Activated CD4-positive, alpha-beta T cell treated with anti-CD3 and anti-CD28 coated beads, Interleukin-2, Interleukin-6, amounts not matched to agents 100 ng/mL and 50 ng/mL, durations not matched to agents 16 hours and 8 hours (primary cell): Measurements from ENCODE around the gene SPRR5.

Experiments
- DNase-seq: peaks from one replicate; pipeline ENCODE4 v3.0.0-alpha.2; 2020

Gene SPRR5

DNA sequence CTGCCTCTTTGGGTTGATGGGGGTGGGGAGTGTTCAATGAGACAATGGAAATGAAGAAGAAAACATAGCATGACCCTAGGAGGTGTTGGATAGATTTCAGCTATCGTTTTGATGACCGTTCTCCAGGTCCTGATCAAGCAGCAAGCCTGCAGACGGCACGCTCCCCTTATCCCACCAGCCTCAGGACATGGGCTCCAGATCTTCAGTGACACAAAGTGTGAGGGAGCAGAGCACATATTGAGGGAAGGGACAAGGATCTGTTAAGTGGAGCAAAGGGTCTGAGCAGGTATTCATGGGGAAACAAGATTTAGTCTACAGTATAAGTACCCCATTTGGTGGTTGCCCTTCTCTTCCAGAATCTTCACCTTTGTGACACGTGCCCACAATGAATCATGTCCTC, 4.7 kb downstream of the SPRR5 start:
- DNase-seq: no peak

DNA sequence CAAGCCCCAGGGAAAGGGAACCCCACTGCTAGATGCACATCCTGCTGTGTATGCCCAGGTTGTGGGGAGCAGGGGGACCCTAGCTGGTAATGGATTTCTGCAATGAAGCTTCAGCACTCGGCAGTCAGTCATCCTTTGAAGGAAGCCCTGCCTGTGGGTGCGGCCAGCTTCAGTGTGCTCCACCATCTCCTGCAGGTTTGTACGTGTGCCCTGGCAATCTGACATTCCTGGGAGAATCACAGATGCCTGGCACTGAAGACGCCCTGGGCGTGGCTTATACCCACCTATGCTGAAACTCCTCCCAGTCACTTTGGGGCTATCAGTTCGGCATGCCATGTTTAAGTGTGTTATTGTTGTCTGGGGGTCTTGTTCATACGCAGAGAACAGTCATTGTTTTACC, 6.8 kb downstream of the SPRR5 start:
- DNase-seq: no peak

DNA sequence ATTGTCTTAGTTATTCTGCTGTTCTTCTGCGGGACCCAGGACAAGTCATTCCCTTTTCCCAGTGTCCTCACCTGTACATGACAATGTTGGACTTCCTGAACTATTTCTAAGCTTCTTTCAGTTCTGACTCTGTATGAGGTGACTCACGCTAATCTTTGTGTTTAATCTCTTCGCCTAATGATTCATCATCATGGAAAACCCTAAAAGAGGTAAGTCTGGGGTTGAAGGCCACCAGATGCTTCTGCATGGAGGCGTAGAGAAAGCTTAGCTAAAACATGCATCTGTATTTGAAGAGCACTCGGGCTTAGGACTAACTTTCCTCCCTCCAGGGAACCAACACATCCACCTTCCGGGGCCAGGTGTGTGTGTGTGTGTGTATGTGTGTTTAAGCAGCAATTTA, 7.4 kb downstream of the SPRR5 start:
- DNase-seq: no peak

DNA sequence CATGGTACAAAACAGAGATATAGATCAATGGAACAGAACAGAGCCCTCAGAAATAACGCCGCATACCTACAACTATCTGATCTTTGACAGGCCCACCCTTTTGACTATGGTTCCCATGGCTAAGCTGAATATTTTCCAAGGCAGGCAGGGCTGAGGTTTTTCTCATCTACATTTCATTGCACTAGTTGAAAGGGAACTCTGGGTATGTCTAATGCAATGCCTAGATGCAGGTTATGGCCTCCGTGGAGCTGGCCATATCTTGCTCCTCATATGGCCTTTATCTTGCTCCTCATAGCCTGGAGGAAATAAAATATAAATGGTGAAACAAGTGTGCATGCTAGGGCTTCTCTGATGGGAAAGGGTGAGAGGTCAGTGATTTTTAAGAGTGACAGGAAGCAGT, 10.6 kb downstream of the SPRR5 start:
- no peak for DNase-seq

DNA sequence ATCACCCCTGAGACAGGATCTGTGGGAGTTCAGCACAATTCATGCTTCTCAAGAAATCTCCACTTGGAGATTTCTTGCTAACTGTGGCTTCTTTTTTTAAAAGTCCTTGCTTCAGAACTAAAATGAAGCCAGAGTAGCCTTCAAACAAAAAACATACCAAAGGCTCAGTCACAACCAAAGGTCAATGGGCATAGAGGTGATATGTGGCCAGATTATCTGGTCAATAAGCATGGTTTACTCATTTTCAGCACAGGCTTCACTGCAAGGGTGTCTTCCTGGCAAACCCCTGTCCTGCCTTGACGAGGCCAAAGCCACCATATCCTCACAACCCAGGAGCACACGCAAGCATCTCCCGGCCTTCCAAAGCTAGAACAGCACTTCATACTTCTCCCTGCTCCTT, 12.3 kb downstream of the SPRR5 start:
- no peak for DNase-seq

DNA sequence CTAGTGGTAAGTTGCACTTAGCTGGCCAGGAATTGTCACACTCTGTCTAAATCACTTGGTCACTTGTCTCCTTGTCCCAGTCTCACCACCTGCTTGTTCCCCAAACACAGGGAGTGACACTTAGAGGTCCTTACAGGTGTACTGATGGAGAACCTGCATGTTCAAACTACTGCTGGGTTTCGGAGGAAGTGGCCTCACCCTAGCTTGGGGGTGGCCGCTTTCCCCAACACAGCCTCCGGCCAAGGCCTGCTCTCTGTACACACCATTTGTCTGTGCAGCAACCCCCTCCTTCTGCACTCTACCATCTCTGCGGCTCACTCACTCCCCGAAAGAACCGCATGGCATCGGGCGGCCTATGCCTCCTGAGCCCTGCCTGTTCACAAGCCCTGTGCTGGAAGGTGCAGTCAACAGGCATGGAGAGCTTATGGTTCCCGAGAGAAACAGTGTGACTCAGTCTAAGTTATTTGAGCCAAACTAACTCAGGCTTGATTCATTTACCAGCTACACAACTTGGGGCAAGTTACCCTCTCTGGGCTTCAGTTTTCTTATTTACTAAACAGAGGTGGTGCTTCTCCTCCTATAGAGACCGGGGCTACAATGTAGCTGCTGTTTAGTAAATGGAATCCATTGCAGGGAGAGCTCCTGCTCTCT, 12.9 kb downstream of the SPRR5 start:
- no peak for DNase-seq

DNA sequence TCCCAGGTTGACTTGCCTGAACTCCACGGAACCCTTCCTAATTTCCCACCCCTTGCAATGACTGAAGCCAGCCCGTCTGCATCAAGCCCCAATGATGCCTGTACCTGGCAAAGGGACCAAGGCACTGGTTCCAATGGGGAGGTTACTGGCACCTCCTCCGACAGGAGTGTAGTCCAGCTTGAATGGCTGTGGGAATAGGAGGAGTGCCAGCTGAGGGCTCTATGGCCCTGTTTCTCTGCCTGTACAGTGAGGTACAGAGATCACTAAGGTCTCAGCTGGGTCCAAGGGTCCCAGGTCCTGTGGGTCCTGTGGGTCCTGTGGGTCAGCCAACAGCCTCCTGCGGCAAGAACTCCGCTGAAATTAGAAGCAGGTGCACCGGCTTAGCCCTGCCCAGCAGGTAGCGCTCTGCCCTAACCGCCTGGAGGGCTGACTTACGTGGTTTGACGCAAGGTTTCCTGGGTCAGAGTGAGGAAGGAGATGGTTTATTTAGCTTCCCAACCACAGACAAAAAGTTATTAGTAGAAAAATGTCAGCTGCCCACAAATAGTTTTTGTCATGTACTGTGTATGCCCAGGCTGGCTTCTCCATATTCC, 13.5 kb downstream of the SPRR5 start:
- DNase-seq: no peak

DNA sequence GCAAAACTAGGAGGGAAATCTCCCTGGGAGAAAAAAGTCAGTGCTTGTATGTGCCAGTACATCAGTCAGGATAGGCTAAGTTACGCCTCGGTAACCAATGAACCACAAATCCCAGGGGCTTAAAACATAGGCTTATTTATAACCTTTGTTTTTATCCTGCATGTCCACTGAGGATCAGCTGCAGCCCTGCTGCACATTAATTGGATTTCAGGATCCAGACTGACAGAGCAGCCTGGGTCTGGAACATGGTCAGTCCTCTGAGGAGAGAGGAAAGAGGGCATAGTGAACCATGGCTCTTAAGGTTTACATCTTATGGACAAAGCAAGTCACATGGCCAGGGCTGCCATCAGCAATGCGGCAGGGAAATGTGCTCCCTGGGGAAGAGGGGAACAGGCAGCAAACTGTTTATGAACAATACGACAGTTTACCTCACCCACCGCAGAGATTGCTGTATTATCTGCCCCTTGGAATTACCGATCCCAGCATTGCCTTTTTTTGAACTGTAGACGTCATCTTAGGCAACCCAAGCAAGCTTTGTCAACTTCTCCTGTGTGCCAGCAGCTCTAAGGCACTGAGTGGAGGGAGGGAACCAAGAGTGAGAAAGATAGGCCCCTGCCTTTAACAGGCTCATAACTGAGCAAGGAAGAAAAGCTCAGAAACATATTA, 14.4 kb downstream of the SPRR5 start:
- DNase-seq: no peak

DNA sequence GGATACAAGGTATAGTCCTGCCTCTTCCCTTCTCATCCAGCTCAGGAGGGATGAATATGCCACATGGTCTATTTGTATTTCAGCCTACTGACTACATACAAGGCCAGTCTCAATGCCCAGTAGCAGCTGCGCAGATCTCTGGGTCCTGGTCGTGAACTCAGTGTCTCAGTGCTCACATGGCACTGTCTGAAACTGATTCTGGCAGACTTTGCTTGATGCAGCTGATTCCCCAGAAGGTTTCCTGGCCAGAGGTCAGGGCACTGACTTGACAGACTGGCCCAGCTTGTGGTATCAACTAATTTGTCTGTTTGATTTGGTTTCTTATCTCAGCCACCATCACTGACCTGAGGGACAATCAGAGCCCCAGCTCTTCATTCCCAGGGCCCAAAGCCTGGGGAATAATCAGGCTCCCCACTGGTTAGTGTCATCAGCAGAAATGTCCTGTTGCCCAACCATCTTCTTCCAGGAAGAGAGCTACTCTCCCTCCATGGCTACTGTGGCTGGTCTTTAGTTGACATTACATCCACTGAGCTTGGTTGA, 15.9 kb downstream of the SPRR5 start:
- DNase-seq: no peak

DNA sequence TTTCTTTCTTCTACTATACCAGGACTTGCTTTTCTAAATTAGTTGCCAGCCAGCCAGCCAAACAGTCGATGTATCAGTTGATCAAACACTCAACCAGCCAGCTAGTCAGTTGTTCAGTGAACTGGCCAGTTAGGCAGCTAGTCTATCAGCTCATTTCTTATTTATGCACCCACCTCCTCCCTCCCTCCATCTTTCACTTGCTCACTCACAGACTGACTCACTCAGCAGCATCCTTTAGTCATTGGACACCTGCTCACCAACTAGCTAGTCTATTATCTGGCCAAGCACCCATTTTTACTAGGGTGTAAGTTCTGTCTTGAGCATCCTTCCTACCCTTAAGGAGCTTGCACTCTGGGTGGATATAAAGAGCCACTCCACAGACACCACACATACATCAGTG, 17.5 kb downstream of the SPRR5 start:
- no peak for DNase-seq

DNA sequence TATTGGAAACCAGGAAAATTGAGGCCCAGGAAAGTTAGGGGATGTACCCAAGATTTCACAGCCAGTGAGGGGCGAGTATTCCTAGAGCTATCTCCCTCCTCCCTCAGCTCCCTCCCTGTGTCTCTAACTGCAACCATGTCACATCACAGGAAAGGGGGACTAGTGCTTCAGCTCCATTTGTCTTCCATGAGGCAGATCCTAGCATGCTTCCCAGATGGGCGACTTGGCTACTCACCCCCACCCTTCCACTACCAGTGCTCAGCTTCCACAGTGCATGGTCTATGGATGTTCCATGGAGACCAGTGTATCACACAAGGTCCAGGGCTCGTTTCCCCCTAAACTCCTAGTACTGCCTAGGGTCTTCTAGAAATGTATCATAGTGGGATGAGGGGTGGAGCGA, 18.8 kb downstream of the SPRR5 start:
- DNase-seq: no peak

DNA sequence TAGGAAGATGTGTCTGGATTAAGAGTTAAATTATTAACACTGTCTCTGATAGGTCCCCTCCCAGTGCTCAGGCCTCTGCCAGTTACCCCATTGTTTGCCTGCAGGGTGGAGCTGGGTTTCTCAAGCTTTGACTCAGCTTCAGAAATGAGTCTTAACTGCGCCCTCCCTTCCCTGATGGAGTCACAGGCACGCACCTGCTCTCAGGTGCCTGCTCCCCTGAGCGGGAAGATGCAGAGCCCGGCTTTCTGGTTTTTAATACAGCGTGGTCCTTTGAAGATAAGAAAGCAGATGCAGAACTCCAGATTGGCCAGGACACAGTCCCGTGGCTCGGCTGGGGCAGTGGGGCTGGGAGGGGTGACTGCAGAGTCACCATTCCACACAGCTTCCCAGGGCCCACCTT, 20.2 kb downstream of the SPRR5 start:
- DNase-seq: peak; percentile 56

DNA sequence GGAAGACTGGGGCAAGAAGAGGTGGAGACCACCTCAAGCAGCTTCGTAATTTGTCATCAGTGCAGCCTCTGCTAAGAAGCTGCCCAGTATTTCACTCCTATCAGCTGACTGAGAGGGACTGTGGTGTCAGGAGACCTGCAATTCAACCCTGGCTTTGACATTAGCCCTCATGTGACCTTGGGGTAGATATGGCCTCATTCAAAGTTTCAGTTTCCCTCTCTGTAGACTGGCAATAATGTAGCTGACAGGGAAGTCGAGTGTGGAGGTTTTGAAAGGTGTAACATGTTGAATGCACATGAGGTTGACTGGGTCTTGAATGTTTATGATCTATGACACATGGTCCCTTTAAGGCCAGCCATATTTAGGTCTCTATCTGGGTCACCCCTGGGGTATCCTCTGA, 21.2 kb downstream of the SPRR5 start:
- DNase-seq: peak; percentile 20

DNA sequence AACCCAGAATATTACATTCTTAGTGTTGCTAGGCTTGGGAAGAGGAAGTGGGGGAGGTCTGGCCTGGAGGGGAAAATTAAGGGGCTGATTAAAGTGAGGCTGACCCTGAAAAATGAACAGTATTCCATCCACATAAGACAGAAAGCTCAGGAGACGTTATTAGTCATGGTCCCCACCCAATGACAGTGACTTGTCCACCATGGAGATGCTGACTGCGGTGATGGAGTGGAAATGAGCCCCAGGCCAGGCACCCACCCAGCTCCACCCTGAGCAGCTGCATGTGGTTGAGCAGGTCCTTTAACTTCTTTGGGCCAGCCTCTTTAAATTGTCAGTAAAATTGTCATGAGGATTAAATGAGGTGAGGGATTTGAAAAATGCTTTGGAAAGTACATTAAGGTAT, 22.0 kb downstream of the SPRR5 start:
- no peak for DNase-seq

DNA sequence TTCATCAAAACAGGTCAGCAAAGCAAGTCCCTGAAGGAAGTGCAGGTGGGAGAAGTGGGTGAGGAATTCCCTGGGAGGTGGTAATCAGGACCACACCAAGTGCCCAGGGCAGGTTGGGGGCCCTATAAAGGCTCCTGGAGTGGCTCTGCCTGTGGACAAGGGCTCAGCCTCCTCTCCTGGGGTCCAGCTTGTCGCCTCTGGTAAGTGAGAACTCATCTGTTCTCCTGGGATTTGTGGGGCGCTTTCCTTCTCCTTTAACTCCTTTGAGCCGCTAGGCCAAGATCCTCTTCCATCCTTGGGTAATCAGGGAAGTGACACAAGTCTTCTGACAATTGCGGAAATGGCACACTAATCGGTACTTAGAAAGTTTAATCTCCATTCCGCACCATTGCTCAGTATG, 23.5 kb downstream of the SPRR5 start, which contains the start of gene SPRR4:
Gene SPRR4 (plus strand): TSS at position 154 of the 400 bp plus-strand sequence. CDS start 1,243 bp downstream, outside the sequence.
- no peak for DNase-seq

DNA sequence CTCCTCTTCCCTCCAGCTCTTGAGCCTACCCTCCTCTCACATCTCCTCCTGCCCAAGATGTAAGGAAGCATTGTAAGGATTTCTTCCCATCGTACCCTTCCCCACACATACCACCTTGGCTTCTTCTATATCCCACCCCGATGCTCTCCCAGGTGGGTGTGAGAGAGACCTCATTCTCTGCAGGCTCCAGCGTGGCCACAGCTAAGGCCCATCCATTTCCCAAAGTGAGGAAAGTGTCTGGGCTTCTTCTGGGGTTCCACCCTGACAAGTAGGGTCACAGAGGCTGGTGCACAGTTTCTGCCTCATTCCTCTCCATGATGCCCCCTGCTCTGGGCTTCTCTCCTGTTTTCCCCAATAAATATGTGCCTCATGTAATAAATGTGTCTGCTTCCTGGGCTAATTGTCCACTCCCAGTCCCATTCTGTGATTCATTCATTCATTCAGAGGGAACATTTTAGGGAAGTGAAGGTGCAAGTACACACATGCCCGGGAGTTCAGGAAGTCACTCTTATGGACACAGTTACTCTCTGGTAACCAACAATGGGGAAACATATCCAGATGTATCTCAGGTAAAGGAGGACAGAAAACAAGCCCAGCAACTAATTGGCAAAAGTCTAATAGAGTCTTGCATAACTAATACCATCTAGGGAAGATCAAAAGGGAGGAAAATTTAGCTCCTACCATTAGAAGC, 25.3 kb downstream of the SPRR5 start:
- DNase-seq: no peak

DNA sequence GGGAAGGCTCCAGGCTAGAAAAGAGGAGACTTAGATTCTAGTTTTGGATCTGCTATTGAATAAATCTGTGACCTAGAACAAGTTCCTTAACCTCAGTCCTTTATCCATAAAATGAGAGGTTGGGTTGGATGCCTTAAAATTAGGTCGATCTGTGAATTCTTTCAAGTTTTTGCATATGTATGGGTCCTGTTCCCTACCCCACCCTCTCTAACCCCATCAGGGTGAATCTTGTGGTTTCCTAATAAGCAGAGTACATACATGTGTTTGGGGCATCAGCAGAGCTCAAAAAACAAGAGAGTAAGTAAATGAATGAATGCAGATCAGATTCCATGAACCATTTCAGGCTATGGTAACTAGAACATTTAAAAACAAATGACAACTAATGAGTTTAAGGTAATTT, 29.7 kb downstream of the SPRR5 start:
- no peak for DNase-seq

DNA sequence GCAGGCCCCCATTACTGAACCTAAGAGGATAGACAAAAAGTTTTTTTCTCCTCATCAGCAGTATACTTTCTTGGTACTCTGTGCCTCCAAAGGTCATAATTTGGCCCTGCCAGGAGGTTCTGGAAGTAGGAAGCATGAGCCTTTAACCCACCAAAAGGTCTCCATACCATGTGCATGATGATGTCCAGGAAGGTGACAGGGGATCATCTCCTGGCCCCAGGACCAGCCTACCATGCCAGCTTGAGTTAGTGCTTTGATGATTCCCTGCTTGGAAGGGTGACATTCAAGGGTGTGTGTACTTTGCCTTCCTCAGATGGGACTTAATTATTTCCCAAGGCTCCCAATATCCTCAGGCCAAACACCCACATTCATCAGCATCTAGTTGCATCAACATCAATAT, 30.6 kb downstream of the SPRR5 start:
- no peak for DNase-seq

DNA sequence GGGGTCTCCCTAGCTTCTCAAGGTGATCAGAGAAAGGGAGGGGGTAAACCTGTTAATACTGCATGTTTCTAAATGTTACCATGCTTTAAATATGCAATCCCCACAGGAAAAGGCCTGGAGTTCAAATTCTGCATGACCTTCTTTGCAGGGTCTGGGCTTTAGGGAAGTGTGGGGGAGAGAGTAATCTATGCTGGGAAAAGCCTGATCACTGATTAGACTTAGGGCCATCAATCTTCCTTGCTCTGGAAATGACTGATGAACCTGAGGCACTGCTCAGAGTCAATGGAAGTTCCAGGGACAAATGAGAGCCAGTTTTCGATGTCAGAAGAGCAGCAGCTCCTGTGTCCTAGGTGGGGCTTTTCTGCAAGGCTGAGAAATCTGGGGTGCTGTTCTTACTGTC, 33.7 kb downstream of the SPRR5 start:
- no peak for DNase-seq

DNA sequence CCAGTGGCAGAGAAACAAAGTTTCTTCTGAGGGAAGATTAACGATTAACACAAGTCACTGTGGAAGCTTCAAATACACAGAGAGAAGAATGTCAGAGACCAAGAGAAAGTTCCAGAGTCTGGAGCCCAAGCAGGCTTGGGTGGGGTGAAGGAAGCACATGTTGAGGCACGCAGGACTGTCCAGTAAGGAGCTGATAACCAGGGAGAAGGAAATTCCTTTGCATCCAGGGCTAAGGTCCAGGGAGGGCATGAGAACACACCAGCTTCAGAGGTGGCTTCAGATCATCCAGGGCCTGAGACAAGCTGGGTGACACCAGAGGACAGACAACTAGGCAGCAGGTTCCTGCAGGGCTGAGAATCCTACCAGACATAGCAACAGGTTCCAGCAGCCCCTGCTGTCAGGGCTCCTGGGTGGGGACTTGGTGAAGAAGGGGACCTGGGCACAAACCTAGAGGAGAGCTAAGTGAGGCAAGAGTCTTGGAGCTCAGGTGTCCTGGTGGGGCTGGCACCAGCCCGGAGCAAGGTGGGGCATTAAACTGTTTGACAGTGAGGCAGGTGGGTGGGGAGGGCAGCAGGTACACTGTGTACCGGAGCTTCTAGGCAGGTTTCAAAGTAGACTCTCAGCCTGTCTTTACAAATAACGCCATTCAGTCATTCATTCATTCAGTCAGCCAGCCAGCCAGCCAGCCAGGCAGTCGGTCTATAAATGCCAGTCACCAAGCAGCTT, 34.3 kb downstream of the SPRR5 start:
- no peak for DNase-seq

DNA sequence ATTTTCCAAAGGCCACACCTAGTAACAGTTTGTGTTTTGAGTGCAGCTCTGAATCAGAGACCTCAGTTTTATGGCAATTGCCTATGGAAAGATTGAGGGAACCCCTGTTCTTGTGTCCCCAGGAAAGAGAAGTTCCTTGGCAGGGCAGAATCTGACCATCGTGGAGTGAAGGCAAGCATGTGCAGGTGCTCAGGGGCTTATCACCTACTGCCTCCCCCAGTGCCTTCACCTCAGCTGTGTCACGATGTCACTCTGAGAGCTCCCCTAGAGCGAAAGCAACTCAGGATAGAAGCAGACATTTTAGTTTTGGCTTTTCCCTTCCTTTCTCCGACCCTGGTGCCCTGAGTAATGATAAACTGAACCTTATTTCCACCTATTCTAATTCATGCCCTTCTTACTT, 35.1 kb downstream of the SPRR5 start:
- no peak for DNase-seq

DNA sequence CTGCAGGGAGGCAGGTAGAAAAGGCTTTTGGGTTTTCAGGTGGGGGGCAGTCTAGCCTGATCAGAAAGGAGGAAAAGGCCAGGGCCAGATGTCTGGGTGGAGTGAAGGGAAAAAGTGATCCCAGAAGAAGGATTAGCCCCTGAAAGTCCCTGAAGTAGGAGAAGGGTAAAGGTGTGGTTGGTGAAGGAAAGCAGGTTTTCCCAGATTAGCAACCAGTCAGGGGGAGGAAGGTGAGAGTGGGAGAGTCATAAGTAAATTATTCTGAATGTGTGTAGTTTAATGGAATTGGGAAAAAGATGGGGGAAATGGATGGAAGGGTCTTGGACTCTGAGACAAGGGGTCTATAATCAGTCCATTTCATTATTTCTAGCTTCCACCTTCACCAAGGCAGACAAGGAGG, 36.2 kb downstream of the SPRR5 start:
- DNase-seq: no peak

DNA sequence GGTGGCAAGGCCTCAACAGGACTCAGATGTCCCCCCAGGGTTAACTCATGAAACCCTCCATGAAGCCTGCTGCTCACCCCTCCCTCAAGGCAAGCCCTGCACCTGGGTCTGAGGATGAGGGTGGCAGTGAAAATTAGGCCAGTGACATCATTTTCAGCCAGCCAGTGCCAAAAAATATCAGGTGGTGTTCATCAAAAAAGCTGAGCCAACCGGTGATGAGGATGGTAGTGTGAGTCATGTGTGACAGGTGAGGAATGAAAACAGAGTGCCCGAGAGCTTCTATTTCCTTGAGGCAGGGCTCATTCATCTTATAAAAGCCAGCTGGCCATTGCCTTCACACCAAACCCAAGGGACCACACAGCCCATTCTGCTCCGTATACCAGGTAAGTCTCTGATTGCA, 36.7 kb downstream of the SPRR5 start, which contains the start of gene SPRR1A:
Gene SPRR1A (plus strand): TSS at position 339 of the 400 bp plus-strand sequence. CDS start 1,150 bp downstream, outside the sequence.
- DNase-seq: no peak
